B cell (primary cell): ENCODE results near the gene TSKS. TPM values are rescaled to one million over a fixed set of nuclear protein-coding genes. Genes with fewer than 3 reads are reported as not detected.

Experiments
- ATAC-seq: fragments of 200-7000 bp; cut with Tn5 transposase; one replicate; pipeline ENCODE4 v1.10.0; 2021; ENCODE audit warnings: low read depth, mild to moderate bottlenecking, moderate number of reproducible peaks, moderate library complexity
- CTCF ChIA-PET: fragments of 350-600 bp; sonication (Branson Sonifier 250); formaldehyde crosslinking; loops from one replicate; lab custom pipeline; 2021; ENCODE audit warnings: antibody characterized with exemption, inconsistent platforms; lab: Charles Lee
- POLR2A ChIA-PET: fragments of 350-600 bp; sonication (Branson Sonifier 250); formaldehyde crosslinking; loops from one replicate; lab custom pipeline; 2021; ENCODE audit warnings: antibody characterized with exemption; lab: Charles Lee
- DNase-seq: peaks from one replicate; pipeline ENCODE4 v3.0.0; 2013
- H2AFZ ChIP-seq: 2 replicates; pipeline ENCODE4 v1.6.1; 2012; ENCODE audit warnings: mild to moderate bottlenecking, low read depth, low read length; ENCODE audit not compliant: insufficient read depth, poor library complexity, severe bottlenecking
- H3K27ac ChIP-seq, 2 donors: 1 replicate in 1 of 2; 2 replicates in 1 of 2; pipeline ENCODE4 v1.5.1; 2012 to 2013; ENCODE audit warnings: low read length in 2 of 2, mild to moderate bottlenecking in 2 of 2, moderate library complexity in 1 of 2
- H3K27me3 ChIP-seq, 4 experiments: fragments of 200-600 bp in 1 of 4; sonication (generic) in 1 of 4; replicated peaks in 1 of 4; 1 replicate in 2 of 4; 2 replicates in 2 of 4; pipeline versions ENCODE4 v1.6.1 to v1.7.0; 2013 to 2016; ENCODE audit warnings: low read length in 3 of 4, mild to moderate bottlenecking in 2 of 4, mixed read lengths in 1 of 4, moderate library complexity in 1 of 4; ENCODE audit not compliant: insufficient read depth in 4 of 4, control insufficient read depth in 3 of 4; ENCODE audit errors: control extremely low read depth in 1 of 4
- H3K36me3 ChIP-seq, 2 experiments: replicated peaks in 1 of 2; 1 replicate in 1 of 2; 2 replicates in 1 of 2; pipeline versions ENCODE4 v1.6.1 to v1.7.1; 2013; ENCODE audit warnings: low read length in 1 of 2; ENCODE audit not compliant: insufficient read depth in 2 of 2, control insufficient read depth in 1 of 2; ENCODE audit errors: control extremely low read depth in 1 of 2, extremely low read depth in 1 of 2
- H3K4me1 ChIP-seq, 2 donors: fragments of 200-600 bp in 1 of 2; sonication (generic) in 1 of 2; 1 replicate in 1 of 2; 2 replicates in 1 of 2; pipeline versions ENCODE4 v1.5.1 to v1.6.1; 2013 to 2017; ENCODE audit warnings: low read length in 2 of 2; ENCODE audit not compliant: control insufficient read depth in 2 of 2, insufficient read depth in 2 of 2
- H3K4me2 ChIP-seq: replicated peaks from 2 replicates; pipeline ENCODE3; 2012; ENCODE audit warnings: mild to moderate bottlenecking, low read depth, low read length; ENCODE audit not compliant: poor library complexity, severe bottlenecking
- H3K4me3 ChIP-seq, 5 experiments: fragments of 200-600 bp in 1 of 5; sonication (generic) in 1 of 5; 1 replicate in 3 of 5; 2 replicates in 2 of 5; pipeline versions ENCODE4 v1.5.1 to v1.7.0; 2011 to 2016; ENCODE audit warnings: low read length in 4 of 5, mild to moderate bottlenecking in 4 of 5, low read depth in 2 of 5, control low read depth in 1 of 5, moderate library complexity in 1 of 5; ENCODE audit not compliant: insufficient read depth in 1 of 5; ENCODE audit errors: control extremely low read depth in 1 of 5, extremely low read depth in 1 of 5
- H3K79me2 ChIP-seq: fragments of 200-600 bp; sonication (generic); one replicate; pipeline ENCODE4 v1.6.0; 2016; ENCODE audit warnings: low read length; ENCODE audit not compliant: control insufficient read depth, insufficient read depth
- H3K9ac ChIP-seq: fragments of 200-600 bp; sonication (generic); 2 replicates; pipeline ENCODE4 v1.6.1; 2017; ENCODE audit warnings: mild to moderate bottlenecking, low read length, moderate library complexity
- H3K9me3 ChIP-seq, 3 donors: one replicate each; pipeline versions ENCODE4 v1.6.1 to v1.7.1; 2013; ENCODE audit warnings: low read length in 2 of 3; ENCODE audit not compliant: control insufficient read depth in 2 of 3, insufficient read depth in 1 of 3; ENCODE audit errors: control extremely low read depth in 1 of 3
- H4K20me1 ChIP-seq: 2 replicates; pipeline ENCODE4 v1.6.0; 2012; ENCODE audit warnings: mild to moderate bottlenecking, low read length; ENCODE audit not compliant: insufficient read depth, control insufficient read depth, poor library complexity, severe bottlenecking
- H3K27ac Mint-ChIP-seq: one replicate; pipeline ENCODE4 v1.8.0; 2021; ENCODE audit warnings: mixed read lengths
- H3K27me3 Mint-ChIP-seq: one replicate; pipeline ENCODE4 v1.8.0; 2021; ENCODE audit warnings: mixed read lengths
- H3K4me1 Mint-ChIP-seq: one replicate; pipeline ENCODE4 v1.8.0; 2021; ENCODE audit warnings: mixed read lengths
- H3K4me3 Mint-ChIP-seq: one replicate; pipeline ENCODE4 v1.8.0; 2021; ENCODE audit warnings: mixed read lengths
- H3K9me3 Mint-ChIP-seq: one replicate; pipeline ENCODE4 v1.8.0; 2022; ENCODE audit warnings: mixed read lengths; ENCODE audit not compliant: insufficient read depth
- CTCF ChIP-seq: fragments of 200-600 bp; IDR thresholded peaks from one replicate; pipeline ENCODE4 v1.8.0; 2022; ENCODE audit warnings: antibody characterized with exemption, mild to moderate bottlenecking
- EZH2 ChIP-seq: IDR thresholded peaks from 2 replicates; pipeline ENCODE4 v1.6.1; 2012; ENCODE audit warnings: borderline replicate concordance, low read depth, mild to moderate bottlenecking, moderate library complexity, low read length; ENCODE audit not compliant: insufficient read depth, poor library complexity, severe bottlenecking
- WGBS: methylation state at CpG from one replicate; pipeline ENCODE4 v1.1.5; 2013; ENCODE audit warnings: missing lambda C conversion rate; ENCODE audit not compliant: insufficient coverage; 5-methylcytosine and 5-hydroxymethylcytosine counted together
- intact Hi-C: fragments of 100-400 bp; cut with micrococcal nuclease; formaldehyde crosslinking; loops from one replicate; pipeline ENCODE4 v1.10.0; 2022
- polyA plus RNA-seq: library from polyadenylated mRNA; depleted of rRNA; stranded (reverse); fragments of >200 nt; gene quantifications from 2 replicates; pipeline ENCODE4 v1.2.3, GENCODE V29; 2012
- total RNA-seq, 2 donors: library from RNA; stranded (reverse); fragments of 120-200 nt in 1 of 2; gene quantifications; 1 replicate in 1 of 2; 2 replicates in 1 of 2; pipeline versions ENCODE4 v1.2.3 to v1.2.4, GENCODE V29; 2013 to 2022

TSKS gene
- total and polyA plus RNA-seq, 2 donors (not counting 1 experiment from before 2014, with no cell fraction given), result 0.15 to 0.18 TPM

- no peaks in the 10 kb centered on the region for H3K9me3 ChIP-seq
- H3K27ac ChIP-seq, result peak overlapping the region; percentile 64 to 68
- peak overlapping the region; percentile 96 for H3K4me3 Mint-ChIP-seq
- no peak for TF ChIP-seq EZH2
- TF ChIP-seq CTCF, result no peak
- H3K4me3 ChIP-seq, result no peak overlapping the region
- ChIA-PET POLR2A (interaction anchor here (0.6 to 1.4 kb wide), 4 partner anchors 20 to 122 kb away, joined by 3 to 6 read pairs (median 4); partner anchors contain the start of genes AKT1S1, ATF5, NUP62 and TBC1D17), CTCF (interaction anchor here (0.7 to 1.1 kb wide), 3 partner anchors 37 to 89 kb away, joined by 3 to 4 read pairs (median 3); partner anchors contain the start of gene PTOV1)
- peaks cover 36% of the 10 kb centered on the region for H3K4me1 Mint-ChIP-seq
- peaks cover 3% of the 10 kb centered on the region for H3K79me2 ChIP-seq
- H3K27ac Mint-ChIP-seq, result peak overlapping the region; percentile 95
- peaks cover 24 to 38% of the 10 kb centered on the region in 2 donors for H3K4me1 ChIP-seq
- no peaks in the 10 kb centered on the region for H3K27me3 Mint-ChIP-seq
- H3K27me3 ChIP-seq, result no peaks in the 10 kb centered on the region
- no peaks in the 10 kb centered on the region for H4K20me1 ChIP-seq
- peak overlapping the region; percentile 15 for H3K4me2 ChIP-seq
- WGBS, result 53% methylated on average over 14 of the region's 18 CpGs
- ATAC-seq (peak; percentile 37), DNase-seq (peak; percentile 84)
- no peak overlapping the region for H3K9ac ChIP-seq
- no peak overlapping the region for H2AFZ ChIP-seq
- no peaks in the 10 kb centered on the region for H3K9me3 Mint-ChIP-seq
- intact Hi-C loops, result loop anchor here (5.0 kb wide), 1 partner anchor 680 kb away; no protein-coding TSS in a partner anchor
- peaks cover 0 to 20% of the 10 kb centered on the region in 2 experiments for H3K36me3 ChIP-seq
Measured at GRCh38 chr19:49807058-49807903, 44.2 kb upstream of the TSKS start.

DNA sequence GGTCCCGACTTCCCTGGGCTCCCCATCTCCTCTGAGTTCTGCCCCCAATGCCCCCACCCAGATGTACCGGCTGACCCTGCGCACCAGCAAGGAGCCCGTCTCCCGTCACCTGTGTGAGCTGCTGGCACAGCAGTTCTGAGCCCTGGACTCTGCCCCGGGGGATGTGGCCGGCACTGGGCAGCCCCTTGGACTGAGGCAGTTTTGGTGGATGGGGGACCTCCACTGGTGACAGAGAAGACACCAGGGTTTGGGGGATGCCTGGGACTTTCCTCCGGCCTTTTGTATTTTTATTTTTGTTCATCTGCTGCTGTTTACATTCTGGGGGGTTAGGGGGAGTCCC lies 43.5 kb upstream of the TSKS start:
- DNase-seq (no peak), ATAC-seq (no peak)
- no peak overlapping the region for H3K4me3 Mint-ChIP-seq
- Histone ChIP-seq H3K9me3 (no peaks in the 10 kb centered on the region), H3K79me2 (peaks cover 3% of the 10 kb centered on the region), H2AFZ (no peak overlapping the region), H3K4me2 (no peak overlapping the region), H3K4me1 (peaks cover 22 to 37% of the 10 kb centered on the region in 2 donors), H3K9ac (no peak overlapping the region), H4K20me1 (no peaks in the 10 kb centered on the region), H3K27me3 (no peaks in the 10 kb centered on the region), H3K4me3 (no peak overlapping the region), H3K36me3 (peaks cover 0 to 24% of the 10 kb centered on the region in 2 experiments), H3K27ac (peak overlapping the region; percentile 16 to 68)
- peak overlapping the region; percentile 50 for H3K27ac Mint-ChIP-seq
- ChIA-PET CTCF (no interaction called here), POLR2A (interaction anchor here (1.4 kb wide), 1 partner anchor 63 kb away, joined by 6 read pairs; no protein-coding TSS in a partner anchor)
- TF ChIP-seq EZH2, result no peak
- TF ChIP-seq CTCF, result no peak
- intact Hi-C loops, result loop anchor here (5.0 kb wide), 1 partner anchor 679 kb away; no protein-coding TSS in a partner anchor
- 90% methylated on average over 2 of the region's 8 CpGs for WGBS
- H3K4me1 Mint-ChIP-seq, result peaks cover 33% of the 10 kb centered on the region
- H3K27me3 Mint-ChIP-seq, result no peaks in the 10 kb centered on the region
- H3K9me3 Mint-ChIP-seq, result no peaks in the 10 kb centered on the region
